ENCODE measurements around the gene IL23R.

Gene IL23R

GRCh38 chr1:67261680-67262079, 95.4 kb downstream of the IL23R start:
- TF ChIP-seq POLR2AphosphoS5 (IDR thresholded peaks at IDR 0.05; ENCODE audit: low read depth, low read length), result no peak
- no peak for TF ChIP-seq POLR2A (IDR thresholded peaks at IDR 0.05; ENCODE audit: low read depth, low read length)
- TF ChIP-seq TAF1 (IDR thresholded peaks at IDR 0.05; ENCODE audit: borderline replicate concordance, low read depth, low read length), result no peak
- peak; percentile 67 for FAIRE-seq
- DNase-seq (ENCODE audit: insufficient read length), result no peak

- FAIRE-seq, result no peak
- no peak for DNase-seq (ENCODE audit: insufficient read length)
- no peak for TF ChIP-seq TAF1 (IDR thresholded peaks at IDR 0.05; ENCODE audit: borderline replicate concordance, low read depth, low read length)
- no peak for TF ChIP-seq POLR2A (IDR thresholded peaks at IDR 0.05; ENCODE audit: low read depth, low read length)
- TF ChIP-seq POLR2AphosphoS5 (IDR thresholded peaks at IDR 0.05; ENCODE audit: low read depth, low read length), result no peak
Observed at GRCh38 chr1:67262735-67263134, 96.5 kb downstream of the IL23R start.

DNA sequence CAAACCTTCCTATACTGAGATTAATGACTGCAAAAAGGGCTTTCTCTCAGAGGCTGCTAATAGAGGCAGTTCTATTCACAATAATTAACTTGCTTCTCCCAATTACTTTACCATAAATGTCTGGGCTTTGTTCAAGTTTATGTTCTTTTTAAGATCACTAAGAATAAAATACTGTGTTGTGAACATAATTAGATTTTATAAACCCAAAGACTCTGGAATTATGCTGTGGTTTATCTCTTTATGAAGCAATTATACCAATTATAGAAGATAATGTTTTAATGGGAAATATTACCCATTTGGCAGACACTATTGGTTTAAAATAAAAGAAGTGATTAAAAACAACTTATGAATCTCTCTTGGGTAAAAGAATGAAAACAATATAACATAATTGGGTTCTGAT, 97.9 kb downstream of the IL23R start:
- no peak for FAIRE-seq
- no peak for DNase-seq (ENCODE audit: insufficient read length)
- no peak for TF ChIP-seq POLR2AphosphoS5 (IDR thresholded peaks at IDR 0.05; ENCODE audit: low read depth, low read length)

GRCh38 chr1:67264899-67265298, 98.6 kb downstream of the IL23R start:
- no peak for DNase-seq (ENCODE audit: insufficient read length)
- no peak for TF ChIP-seq POLR2A (IDR thresholded peaks at IDR 0.05; ENCODE audit: low read depth, low read length)
- TF ChIP-seq POLR2AphosphoS5 (IDR thresholded peaks at IDR 0.05; ENCODE audit: low read depth, low read length), result no peak
- no peak for TF ChIP-seq TAF1 (IDR thresholded peaks at IDR 0.05; ENCODE audit: borderline replicate concordance, low read depth, low read length)
- FAIRE-seq, result peak; percentile 9

- TF ChIP-seq POLR2AphosphoS5 (IDR thresholded peaks at IDR 0.05; ENCODE audit: low read depth, low read length) (no peak), POLR2A (IDR thresholded peaks at IDR 0.05; ENCODE audit: low read depth, low read length) (no peak), TAF1 (IDR thresholded peaks at IDR 0.05; ENCODE audit: borderline replicate concordance, low read depth, low read length) (no peak)
- FAIRE-seq, result no peak
Observed at GRCh38 chr1:67269061-67269460, 102.8 kb downstream of the IL23R start.

GRCh38 chr1:67270541-67270940, 104.3 kb downstream of the IL23R start:
- FAIRE-seq (no peak), DNase-seq (ENCODE audit: insufficient read length) (no peak)
- TF ChIP-seq POLR2AphosphoS5 (IDR thresholded peaks at IDR 0.05; ENCODE audit: low read depth, low read length) (no peak), POLR2A (IDR thresholded peaks at IDR 0.05; ENCODE audit: low read depth, low read length) (no peak), TAF1 (IDR thresholded peaks at IDR 0.05; ENCODE audit: borderline replicate concordance, low read depth, low read length) (no peak)

More at GRCh38 chr1:67269061-67269460, 102.8 kb downstream of the IL23R start:
- no peak for DNase-seq (ENCODE audit: insufficient read length)

DNA sequence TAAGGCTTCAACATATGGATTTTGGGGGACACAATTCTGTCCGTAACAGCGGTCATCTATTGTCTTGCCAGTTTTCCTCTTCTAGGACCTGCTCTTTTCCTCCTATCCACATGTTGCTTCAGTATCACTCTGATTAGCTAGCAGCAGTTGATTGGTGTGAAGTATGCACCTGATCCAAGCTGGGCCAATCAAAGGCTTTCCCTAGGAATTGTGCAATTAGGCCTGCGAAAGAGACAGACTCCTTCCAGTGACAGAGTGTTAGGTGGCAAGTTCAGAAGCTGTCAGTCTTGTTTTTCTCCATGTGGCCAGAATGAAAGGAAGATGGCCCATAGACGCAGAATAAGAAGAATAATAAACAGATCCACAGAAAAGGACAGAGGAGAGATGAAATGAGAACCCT, 107.3 kb downstream of the IL23R start:
- TF ChIP-seq POLR2AphosphoS5 (IDR thresholded peaks at IDR 0.05; ENCODE audit: low read depth, low read length), result no peak
- no peak for TF ChIP-seq POLR2A (IDR thresholded peaks at IDR 0.05; ENCODE audit: low read depth, low read length)
- TF ChIP-seq TAF1 (IDR thresholded peaks at IDR 0.05; ENCODE audit: borderline replicate concordance, low read depth, low read length), result no peak
- no peak for DNase-seq (ENCODE audit: insufficient read length)
- no peak for FAIRE-seq

DNA sequence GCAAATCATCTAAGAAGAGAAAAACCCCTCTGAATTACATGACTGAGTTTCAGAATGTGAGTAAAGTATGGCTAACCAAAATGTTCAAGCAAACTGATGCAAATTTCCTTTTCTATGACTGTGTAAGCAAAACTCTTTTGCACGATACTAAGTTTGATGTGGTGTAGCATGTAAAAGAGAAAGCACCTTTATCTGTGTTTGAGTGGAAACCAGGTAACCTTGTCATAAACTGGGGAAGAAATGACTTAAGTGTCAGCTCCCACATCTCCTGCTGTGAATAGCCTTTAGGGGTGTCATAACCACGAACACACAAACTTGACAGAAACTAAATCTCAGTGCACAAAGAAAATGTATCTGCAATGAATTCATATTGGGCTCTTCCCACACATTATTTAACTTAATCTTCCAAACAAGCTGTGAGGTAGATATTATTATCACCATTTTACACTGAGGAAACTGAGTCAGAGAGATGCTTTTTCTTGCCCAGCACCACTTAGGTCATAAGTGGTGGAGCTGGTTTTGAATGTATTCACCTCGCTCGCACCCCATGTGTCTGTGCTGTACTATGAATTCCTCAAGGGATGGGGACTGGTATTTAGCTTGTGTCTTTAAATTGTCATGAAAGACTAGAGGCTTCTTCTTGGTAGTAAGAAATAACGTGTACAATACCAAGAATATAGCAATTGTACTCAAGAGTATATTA, 108.5 kb downstream of the IL23R start:
- TF ChIP-seq TAF1 (IDR thresholded peaks at IDR 0.05; ENCODE audit: borderline replicate concordance, low read depth, low read length), result no peak
- TF ChIP-seq POLR2A (IDR thresholded peaks at IDR 0.05; ENCODE audit: low read depth, low read length), result no peak
- TF ChIP-seq POLR2AphosphoS5 (IDR thresholded peaks at IDR 0.05; ENCODE audit: low read depth, low read length), result no peak
- no peak for DNase-seq (ENCODE audit: insufficient read length)
- no peak for FAIRE-seq

GRCh38 chr1:67280696-67281095, 114.4 kb downstream of the IL23R start:
- FAIRE-seq (no peak), DNase-seq (ENCODE audit: insufficient read length) (no peak)
- no peak for TF ChIP-seq POLR2AphosphoS5 (IDR thresholded peaks at IDR 0.05; ENCODE audit: low read depth, low read length)
- no peak for TF ChIP-seq POLR2A (IDR thresholded peaks at IDR 0.05; ENCODE audit: low read depth, low read length)

DNA sequence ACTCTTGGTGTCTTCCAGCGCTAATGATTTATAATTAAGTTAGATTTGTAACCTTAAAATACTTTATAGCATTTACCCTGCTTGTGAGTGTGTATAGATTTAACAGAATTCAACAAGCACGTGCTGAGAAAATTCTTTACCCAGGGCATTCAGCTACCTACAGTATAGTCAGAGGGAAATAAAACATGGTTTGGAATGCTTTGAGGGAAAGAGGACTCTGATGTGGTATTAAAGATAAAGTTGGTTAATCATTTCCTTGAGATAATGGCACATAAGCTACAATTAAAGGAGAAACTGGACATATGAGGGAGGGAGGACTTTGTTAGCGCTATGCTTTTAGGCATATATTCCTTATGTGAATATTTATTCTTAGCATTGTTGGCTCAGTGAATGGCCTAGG, 115.0 kb downstream of the IL23R start:
- DNase-seq (ENCODE audit: insufficient read length) (no peak), FAIRE-seq (no peak)
- TF ChIP-seq POLR2A (IDR thresholded peaks at IDR 0.05; ENCODE audit: low read depth, low read length), result no peak
- TF ChIP-seq TAF1 (IDR thresholded peaks at IDR 0.05; ENCODE audit: borderline replicate concordance, low read depth, low read length), result no peak
- no peak for TF ChIP-seq POLR2AphosphoS5 (IDR thresholded peaks at IDR 0.05; ENCODE audit: low read depth, low read length)

- DNase-seq (ENCODE audit: insufficient read length), result no peak
- peak; percentile 24 for FAIRE-seq
- TF ChIP-seq TAF1 (IDR thresholded peaks at IDR 0.05; ENCODE audit: borderline replicate concordance, low read depth, low read length) (no peak), POLR2AphosphoS5 (IDR thresholded peaks at IDR 0.05; ENCODE audit: low read depth, low read length) (no peak), POLR2A (IDR thresholded peaks at IDR 0.05; ENCODE audit: low read depth, low read length) (no peak)
Observed at GRCh38 chr1:67285780-67286488, 119.7 kb downstream of the IL23R start.

GRCh38 chr1:67290236-67290635, 124.0 kb downstream of the IL23R start:
- no peak for TF ChIP-seq POLR2A (IDR thresholded peaks at IDR 0.05; ENCODE audit: low read depth, low read length)
- no peak for TF ChIP-seq TAF1 (IDR thresholded peaks at IDR 0.05; ENCODE audit: borderline replicate concordance, low read depth, low read length)
- TF ChIP-seq POLR2AphosphoS5 (IDR thresholded peaks at IDR 0.05; ENCODE audit: low read depth, low read length), result no peak
- no peak for FAIRE-seq
- no peak for DNase-seq (ENCODE audit: insufficient read length)
